Measurements from ENCODE around the gene TTLL13.
A peak's percentile ranks its signal among the peaks of the same experiment; 100 is the strongest.

Gene TTLL13

DNA sequence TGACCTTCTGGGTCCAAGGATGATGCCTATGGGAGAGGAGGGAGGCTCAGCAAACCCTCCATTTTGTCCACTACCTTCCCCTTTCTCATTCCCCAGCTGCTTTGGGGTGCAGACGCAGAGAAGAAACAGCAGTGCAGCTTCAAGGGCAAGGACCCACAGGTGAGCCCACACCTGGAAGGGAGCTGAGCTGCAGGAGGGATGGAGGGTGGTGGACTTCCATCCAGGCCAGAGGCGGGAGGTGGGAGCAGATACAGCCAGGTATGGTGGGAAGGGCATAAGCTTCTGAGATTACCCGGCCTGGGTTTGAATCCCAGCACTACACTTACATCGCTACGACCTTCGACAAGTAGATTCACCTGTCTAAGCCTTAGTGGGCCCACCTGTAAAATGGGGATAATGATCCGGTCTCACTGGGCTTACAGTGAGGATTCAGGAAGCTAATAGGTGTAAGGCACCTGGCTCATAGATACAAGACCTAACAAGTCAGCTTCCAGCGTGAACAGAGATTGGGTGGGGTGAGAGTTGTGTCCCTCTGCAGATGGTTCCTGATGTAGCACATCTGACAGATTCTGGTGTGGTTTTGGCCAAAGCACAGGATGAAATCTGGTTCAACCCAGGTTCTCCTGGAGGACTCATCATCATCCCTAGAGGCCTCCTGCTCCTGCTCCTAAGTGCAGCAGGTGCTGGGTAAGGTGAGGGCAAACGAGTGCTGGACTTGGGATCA, 31.5 kb upstream of the TTLL13 start:
- DNase-seq (ENCODE audit: low read depth), result no peak

DNA sequence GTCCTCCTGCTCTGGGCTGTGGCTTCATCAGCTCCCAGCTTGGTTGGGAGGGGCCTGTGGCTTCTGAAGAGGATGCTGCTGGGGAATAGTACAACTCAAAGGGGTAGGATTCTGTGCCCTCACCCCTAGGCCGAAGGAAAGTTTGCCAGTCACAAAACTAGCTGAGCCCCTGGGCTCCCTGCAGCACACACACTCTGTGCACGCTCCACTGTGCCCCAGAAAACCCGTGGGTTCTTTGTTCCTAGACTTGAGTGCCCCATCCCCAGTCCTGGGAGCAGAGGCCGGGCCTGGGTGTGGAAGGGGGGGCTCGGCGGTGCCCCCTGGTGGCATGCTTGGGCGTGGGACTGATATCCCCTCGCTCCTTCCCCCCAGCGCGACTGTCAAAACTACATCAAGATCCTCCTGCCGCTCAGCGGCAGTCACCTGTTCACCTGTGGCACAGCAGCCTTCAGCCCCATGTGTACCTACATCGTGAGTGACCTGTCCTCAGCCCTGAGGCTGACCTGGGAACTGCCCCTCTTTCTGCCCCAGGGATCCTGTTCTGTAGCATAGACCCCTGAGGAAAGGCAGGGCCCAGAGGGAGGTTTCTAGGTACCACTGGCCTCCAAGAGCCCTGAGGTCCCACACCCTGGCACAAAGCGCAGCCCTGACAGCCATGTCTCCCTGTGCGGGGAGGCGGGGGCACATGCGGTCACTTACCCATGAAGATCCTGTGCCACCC, 29.8 kb upstream of the TTLL13 start:
- DNase-seq (ENCODE audit: low read depth), result peak; percentile 39

DNA sequence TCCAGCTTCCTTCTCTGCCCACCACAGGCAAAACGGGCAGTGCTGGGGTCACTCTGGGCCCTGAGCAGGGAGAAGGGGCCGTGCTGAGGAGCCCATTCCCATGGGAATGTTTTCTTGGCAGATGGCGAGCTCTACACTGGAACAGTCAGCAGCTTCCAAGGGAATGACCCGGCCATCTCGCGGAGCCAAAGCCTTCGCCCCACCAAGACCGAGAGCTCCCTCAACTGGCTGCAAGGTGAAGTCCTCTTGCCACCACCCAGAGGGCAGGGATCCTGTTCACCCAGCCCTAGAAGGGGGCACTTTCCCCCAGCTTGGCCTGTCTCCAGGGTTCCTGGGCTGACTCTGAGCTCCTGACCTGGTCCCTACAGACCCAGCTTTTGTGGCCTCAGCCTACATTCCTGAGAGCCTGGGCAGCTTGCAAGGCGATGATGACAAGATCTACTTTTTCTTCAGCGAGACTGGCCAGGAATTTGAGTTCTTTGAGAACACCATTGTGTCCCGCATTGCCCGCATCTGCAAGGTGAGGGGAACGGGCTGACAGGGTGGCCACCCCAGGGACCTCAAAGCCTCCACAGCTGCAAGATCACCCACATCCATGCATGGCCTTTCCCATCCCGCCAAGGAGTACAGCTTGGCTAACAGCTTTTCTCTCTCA, 28.0 kb upstream of the TTLL13 start:
- no peak for DNase-seq (ENCODE audit: low read depth)

DNA sequence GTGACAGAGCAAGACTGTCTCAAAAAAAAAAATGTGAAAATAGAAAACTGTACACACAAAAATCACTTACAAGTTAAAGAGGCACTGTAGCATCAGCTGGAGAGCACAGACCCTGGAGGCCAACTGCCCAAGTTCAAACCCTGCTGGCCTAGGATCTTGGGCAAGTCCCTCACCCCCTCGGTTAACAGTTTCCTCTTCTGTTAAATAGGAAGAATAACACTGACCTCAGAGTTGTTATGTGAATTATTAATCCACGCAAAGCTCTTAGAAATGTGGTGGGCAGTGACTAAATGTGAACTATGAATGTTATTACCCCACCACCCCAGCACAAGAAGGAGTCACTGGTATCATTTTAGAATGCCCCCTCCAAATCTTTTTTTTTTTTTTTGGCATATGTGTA, 26.8 kb upstream of the TTLL13 start:
- no peak for DNase-seq (ENCODE audit: low read depth)

DNA sequence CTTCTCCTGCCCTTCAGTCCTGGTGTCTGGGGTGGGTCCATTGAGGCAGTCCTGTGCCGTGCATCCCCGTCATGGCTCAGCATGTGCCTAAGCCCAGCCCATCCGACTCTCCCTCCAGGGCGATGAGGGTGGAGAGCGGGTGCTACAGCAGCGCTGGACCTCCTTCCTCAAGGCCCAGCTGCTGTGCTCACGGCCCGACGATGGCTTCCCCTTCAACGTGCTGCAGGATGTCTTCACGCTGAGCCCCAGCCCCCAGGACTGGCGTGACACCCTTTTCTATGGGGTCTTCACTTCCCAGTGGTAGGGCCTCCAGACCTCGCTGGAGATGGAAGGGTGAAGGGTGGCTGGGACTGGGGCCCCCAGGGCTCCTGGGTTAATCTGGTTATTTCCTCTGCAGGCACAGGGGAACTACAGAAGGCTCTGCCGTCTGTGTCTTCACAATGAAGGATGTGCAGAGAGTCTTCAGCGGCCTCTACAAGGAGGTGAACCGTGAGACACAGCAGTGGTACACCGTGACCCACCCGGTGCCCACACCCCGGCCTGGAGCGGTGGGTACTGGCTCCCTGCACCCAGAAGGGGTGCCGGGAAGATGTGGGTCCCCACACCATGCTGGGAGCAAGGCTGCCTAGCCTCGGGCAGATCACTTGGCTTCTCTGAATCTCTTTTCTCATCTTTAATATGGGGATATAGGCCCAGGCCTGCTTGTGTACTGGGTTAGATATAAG, 25.8 kb upstream of the TTLL13 start:
- DNase-seq (ENCODE audit: low read depth), result no peak

DNA sequence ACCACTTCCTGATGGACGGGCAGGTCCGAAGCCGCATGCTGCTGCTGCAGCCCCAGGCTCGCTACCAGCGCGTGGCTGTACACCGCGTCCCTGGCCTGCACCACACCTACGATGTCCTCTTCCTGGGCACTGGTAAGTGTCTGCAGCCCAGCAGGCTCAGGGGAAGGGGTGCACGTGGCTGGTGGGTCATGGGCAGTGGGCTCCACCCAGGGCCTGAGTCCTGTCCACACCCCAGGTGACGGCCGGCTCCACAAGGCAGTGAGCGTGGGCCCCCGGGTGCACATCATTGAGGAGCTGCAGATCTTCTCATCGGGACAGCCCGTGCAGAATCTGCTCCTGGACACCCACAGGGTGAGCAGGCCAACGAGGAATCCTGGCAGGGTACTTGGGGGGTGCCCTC, 24.3 kb upstream of the TTLL13 start:
- DNase-seq (ENCODE audit: low read depth), result no peak

DNA sequence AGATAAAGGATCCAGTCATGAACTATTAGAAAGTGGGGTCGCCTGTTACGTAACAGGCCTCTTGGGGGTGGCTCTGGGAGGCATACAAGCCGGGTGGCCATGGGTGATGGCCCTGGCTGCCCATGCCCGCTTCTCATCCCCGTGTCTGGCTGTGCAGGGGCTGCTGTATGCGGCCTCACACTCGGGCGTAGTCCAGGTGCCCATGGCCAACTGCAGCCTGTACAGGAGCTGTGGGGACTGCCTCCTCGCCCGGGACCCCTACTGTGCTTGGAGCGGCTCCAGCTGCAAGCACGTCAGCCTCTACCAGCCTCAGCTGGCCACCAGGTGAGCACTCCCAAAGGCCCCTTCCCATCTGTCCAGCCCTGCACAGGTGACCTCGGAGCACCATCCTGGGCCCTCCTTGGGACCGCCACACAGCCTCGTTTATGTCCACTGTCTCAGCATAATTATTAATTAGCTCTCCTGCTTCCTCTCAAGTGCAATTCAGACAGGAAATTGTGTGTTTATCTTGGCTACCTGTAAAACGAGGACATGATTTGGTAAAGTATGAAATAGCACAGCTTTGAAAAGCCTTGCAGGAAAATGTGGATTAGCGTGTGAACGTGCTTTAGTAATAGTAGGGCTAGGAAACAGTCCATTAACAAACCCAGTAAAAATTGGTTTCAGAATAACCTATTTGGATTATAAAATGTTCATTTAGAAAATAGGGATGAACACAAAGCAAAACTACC, 23.7 kb upstream of the TTLL13 start:
- DNase-seq (ENCODE audit: low read depth), result no peak

DNA sequence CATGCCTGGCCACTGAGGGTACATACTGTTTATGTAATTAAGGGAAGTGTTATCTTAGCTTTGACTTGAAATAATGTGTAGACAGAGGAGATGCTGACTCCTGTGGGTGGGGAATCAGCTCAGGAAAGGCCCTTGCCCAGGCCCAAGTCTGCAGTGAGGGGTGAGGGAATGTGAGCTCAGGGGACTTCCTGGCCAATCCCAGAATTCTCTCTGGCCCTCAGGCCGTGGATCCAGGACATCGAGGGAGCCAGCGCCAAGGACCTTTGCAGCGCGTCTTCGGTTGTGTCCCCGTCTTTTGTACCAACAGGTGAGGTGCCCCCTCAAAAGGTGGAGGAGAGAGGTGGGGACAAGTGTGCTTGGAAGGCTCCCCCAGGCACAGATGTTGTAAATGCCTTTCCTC, 22.0 kb upstream of the TTLL13 start:
- no peak for DNase-seq (ENCODE audit: low read depth)

DNA sequence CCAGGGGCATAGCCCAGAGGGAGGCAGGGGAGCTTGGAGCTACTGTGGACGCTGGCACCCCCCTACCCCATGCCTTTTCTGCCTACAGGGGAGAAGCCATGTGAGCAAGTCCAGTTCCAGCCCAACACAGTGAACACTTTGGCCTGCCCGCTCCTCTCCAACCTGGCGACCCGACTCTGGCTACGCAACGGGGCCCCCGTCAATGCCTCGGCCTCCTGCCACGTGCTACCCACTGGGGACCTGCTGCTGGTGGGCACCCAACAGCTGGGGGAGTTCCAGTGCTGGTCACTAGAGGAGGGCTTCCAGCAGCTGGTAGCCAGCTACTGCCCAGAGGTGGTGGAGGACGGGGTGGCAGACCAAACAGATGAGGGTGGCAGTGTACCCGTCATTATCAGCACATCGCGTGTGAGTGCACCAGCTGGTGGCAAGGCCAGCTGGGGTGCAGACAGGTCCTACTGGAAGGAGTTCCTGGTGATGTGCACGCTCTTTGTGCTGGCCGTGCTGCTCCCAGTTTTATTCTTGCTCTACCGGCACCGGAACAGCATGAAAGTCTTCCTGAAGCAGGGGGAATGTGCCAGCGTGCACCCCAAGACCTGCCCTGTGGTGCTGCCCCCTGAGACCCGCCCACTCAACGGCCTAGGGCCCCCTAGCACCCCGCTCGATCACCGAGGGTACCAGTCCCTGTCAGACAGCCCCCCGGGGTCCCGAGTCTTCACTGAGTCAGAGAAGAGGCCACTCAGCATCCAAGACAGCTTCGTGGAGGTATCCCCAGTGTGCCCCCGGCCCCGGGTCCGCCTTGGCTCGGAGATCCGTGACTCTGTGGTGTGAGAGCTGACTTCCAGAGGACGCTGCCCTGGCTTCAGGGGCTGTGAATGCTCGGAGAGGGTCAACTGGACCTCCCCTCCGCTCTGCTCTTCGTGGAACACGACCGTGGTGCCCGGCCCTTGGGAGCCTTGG, 21.3 kb upstream of the TTLL13 start:
- DNase-seq (ENCODE audit: low read depth), result no peak

DNA sequence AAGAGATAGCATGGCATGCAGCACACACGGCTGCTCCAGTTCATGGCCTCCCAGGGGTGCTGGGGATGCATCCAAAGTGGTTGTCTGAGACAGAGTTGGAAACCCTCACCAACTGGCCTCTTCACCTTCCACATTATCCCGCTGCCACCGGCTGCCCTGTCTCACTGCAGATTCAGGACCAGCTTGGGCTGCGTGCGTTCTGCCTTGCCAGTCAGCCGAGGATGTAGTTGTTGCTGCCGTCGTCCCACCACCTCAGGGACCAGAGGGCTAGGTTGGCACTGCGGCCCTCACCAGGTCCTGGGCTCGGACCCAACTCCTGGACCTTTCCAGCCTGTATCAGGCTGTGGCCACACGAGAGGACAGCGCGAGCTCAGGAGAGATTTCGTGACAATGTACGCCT, 20.4 kb upstream of the TTLL13 start:
- no peak for DNase-seq (ENCODE audit: low read depth)

DNA sequence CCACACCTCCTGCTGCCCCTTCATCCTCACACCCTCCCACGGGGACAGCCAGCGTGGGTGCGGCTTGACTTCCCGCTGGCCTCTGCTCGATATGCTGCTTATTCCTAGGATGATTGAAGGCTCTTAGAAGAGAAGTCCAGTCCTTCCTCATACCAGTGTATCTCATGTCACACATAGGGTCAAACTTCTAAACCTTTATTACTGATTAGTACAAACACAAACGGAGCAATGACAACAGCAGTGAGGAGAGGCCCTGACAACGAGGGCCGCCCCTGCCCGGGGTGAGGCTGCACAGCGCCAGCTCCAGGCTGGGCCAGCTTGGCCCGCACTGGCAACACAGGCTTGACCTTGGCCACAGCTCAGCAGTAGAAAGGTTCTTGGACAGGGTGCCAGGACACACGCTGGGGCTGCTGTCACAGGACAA, 19.3 kb upstream of the TTLL13 start:
- DNase-seq (ENCODE audit: low read depth), result no peak

DNA sequence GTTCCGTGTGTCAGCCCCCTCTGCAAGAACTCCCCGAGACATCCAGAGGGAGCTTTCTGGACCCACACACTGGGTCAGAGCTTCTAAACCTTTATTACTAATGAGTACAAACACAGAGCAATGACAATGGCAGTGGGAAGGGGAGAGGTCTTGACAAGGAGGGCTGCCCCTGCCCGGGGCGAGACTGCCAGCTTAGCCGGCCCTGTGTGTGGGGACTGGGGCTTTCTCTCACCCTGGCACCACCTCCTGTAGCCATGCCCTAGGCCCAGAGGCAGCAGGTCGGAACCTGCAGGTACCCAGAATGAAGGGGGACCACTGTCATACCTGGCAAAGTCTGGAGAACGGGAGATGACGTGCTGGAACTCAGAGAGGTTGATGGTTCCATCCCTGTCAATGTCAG, 18.7 kb upstream of the TTLL13 start:
- DNase-seq (ENCODE audit: low read depth), result no peak

DNA sequence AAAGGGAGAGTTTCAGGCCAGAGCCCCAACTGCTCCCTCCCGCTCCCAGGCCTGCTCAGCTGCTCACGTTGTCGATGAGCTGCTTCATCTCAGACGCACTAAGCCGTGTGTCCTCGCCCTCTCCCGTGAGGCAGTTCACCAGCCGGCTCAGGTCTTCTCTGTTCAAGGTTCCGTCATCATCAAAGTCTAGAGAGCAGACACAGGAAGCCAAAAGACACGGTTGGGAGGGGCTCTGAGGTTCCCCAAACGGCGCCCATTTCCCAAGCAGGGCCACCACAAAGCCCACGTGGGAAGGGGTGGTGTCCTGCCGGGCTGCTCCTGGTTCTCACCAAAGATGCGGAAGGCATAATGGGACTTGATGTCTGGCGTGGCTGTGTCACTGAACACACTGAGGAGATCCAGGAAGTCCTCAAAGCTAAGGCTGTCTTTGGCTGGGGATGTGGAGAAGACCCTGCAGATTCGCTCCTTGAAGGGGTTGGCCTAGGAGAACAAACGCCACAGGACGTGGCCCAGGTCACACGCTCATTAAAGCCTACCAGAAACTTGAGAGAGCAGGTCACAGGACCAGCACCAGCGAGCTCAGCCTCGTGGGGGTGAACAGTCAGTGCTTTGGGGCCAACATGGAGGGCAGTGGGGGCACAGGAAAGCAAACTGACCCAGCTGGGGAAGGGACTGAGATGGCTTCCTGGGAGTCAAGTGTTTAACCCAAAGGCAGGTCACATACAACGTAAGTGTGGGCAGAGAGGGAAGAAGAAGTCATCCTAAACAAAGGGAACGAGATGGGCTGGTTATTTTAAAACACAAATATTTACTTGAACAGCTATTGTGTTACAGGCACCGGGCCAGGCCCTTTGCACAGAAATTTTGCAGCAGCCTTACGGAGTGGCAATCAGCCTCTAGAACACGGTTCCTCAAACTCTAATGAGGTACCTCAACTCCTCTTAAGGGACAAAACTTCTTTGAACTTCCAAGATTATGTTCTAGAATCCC, 18.0 kb upstream of the TTLL13 start:
- peak; percentile 55 for DNase-seq (ENCODE audit: low read depth)

DNA sequence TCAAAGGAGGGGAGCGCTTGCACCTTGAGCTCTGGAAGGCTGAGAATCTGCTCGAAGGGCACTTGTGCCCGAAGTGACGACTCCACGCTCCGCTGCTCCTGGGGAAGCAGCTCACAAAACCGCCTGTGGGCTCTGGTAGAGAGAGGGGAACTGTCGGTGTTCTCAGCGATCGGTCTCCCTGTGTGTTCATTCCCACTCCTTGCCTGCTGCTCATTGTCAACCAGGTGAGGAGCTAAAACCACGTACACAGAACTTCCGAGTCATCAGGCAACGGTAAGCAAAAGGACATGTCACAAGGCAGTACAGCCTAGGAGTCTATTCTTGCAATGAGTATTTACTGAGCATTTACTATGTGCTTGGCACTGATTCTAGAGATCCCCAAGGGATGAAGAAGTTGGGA, 17.2 kb upstream of the TTLL13 start:
- DNase-seq (ENCODE audit: low read depth), result no peak

DNA sequence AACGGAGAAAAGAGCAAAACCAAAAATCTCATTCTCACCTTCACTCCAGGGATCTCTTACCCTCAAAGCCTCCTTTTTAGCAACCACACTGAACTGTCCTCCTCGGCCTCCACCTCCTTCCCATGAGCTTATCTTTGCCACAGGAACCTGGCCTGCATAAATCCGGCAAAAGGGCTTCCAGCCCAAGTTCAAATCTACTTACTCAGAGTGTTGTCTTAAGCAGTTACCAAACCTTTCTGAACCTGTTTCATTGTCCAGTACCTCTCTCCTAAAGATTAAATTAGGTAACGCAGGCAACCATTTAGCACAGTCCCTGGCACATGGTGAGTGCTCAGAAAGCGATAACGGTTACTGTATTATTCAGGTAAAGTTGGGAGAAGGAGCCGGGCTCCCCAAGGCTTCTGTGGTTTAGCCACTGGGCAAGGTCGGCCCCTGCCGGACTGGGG, 16.4 kb upstream of the TTLL13 start:
- DNase-seq (ENCODE audit: low read depth), result peak; percentile 43

DNA sequence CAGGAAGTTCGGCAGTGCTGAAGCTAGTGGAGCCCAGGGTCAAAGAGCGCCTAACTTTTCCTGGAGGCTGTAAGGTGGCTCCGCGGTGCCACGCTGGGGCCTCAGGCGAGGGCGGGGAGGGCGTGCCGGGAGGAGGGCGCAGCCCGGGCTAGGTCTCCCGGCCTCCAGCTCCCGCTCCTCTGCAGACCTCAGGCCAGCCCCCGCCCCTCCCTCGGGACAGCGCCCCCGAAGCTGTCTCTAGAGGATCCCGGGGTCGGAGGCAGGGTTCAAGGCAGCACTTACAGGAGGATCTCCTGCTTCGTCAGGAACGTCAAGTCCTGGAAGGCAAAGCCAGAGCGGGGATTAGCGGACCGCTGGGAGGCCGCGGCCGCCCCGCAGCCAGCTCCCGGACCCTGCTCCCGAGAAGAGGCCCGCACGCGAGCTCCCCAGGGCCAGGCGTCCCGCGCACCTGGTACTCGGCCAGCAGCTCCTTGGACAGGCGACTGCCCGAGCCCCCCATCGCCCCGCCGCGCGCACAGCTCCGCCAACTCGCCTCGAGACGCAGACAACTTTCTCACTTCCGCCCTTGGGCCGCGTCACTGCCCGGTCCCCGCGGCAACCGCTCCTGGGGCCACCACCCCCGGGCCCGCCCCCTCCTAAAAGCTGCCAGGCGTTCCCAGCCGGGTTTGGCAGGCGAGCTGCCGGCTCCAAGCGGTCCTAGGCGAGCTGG, 15.8 kb upstream of the TTLL13 start, which contains the start of gene CIB1:
Gene CIB1 (minus strand): TSS at position 555 of the 709 bp plus-strand sequence. CDS start 56 bp downstream, at position 499.
- peak; percentile 95 for DNase-seq (ENCODE audit: low read depth)

DNA sequence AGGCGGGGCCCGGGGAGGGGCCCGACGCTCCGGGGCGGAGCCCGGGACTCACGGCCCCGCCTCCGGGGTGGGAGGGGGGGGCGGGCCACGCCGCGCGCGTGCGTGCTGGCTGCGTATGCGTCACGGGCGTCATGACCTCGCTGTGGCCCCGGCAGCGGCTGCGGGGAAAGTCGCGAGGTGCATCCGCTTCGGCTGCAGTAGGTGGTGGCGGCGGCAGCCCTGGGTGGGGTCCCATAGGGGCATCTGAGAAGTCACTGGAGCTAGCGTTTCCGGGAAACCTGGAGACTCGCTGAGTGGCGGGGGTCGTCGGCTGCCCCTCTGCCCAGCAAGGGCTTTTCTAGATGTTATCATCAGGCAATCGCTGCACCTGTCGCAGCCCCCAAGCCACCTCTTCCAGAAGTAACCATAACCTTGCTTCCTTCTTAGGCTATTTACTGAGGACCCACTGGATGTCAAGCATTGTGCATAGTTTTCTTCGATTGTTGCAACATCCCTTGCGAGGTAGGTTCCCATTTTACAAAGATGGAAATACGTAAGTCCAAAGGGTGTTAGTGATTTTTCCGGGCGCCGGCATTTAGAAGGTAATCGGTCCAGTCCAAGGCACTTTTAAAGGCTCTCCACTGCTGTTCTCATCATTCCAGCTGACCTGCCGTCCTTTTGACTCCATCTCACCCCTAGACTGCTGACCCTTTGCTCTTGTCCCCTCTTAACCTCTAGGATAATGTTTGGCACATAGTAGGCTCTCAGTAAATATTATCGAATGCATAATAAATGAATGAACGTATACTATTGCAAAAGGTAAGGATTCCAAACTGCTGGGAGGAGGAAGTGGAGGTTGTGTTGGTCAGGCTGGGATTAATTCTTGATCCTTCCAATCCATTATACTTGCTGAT, 15.0 kb upstream of the TTLL13 start, which contains the start of gene GDPGP1:
Gene GDPGP1 (plus strand): TSS at position 114 of the 893 bp plus-strand sequence. CDS start 6,700 bp downstream, outside the sequence.
- no peak for DNase-seq (ENCODE audit: low read depth)

Measured in activated T-cell treated with anti-CD3 and anti-CD28 coated beads for 24 hours (primary cell).